GM12875 (cell line): ENCODE measurements around the gene ATG101.

Experiments used
- H3K4me3 ChIP-seq: one replicate; pipeline ENCODE4 v1.5.1; 2011; ENCODE audit warnings: low read depth, low read length, control low read depth
- TF ChIP-seq, protein P1 (sequence below): IDR thresholded peaks from 2 replicates; pipeline ENCODE4 v1.5.1; 2011; ENCODE audit warnings: low read depth, mild to moderate bottlenecking, control low read depth, inconsistent platforms, low read length, moderate library complexity, borderline replicate concordance; ENCODE audit not compliant: insufficient read depth

Gene ATG101

DNA sequence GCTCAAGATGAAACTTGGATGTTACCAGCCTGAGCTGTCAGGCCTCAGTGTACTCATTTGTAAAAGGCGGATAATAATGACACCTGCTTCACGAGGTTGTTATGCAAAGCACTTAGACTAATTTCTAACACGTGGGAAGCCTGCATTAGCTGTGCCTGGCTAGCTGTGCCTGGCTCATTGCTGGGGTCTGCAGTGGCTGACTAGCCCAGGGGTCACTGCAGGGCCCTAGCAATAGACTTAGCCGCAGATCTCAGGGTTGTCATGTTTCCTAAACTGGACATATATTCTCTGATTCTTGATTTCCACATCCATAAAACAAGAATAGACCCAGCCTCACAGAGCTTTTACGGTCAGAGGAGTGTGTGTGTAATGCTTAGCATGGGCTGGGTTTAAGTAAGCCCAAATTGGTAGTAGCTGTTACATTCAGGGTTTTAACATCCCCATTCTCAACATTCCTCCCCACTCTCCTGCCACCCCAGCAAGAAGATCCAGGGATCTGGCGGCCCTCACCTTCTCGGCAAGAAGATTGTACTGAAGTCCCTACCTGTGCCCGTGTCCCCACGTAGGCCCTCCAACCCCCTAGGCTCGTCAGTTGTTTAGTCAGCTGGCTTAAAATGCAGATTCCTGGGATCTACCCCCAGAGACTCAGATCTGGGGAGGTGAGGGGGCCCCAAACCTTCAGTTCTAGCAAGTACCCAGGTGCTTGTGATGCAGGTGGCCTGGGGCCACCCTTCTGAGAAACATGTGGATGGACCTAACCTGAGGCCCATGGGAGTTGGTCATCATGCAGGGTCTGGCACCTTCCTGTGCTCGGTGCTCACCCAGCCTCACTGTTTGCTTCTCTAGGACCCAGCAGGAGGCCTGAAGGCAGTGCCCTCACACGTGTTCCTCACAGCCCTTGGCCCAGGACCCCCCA lies 9.9 kb upstream of the ATG101 start:
- H3K4me3 ChIP-seq = no peak overlapping the region
- TF ChIP-seq, protein P1, sequence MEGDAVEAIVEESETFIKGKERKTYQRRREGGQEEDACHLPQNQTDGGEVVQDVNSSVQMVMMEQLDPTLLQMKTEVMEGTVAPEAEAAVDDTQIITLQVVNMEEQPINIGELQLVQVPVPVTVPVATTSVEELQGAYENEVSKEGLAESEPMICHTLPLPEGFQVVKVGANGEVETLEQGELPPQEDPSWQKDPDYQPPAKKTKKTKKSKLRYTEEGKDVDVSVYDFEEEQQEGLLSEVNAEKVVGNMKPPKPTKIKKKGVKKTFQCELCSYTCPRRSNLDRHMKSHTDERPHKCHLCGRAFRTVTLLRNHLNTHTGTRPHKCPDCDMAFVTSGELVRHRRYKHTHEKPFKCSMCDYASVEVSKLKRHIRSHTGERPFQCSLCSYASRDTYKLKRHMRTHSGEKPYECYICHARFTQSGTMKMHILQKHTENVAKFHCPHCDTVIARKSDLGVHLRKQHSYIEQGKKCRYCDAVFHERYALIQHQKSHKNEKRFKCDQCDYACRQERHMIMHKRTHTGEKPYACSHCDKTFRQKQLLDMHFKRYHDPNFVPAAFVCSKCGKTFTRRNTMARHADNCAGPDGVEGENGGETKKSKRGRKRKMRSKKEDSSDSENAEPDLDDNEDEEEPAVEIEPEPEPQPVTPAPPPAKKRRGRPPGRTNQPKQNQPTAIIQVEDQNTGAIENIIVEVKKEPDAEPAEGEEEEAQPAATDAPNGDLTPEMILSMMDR = no peak

DNA sequence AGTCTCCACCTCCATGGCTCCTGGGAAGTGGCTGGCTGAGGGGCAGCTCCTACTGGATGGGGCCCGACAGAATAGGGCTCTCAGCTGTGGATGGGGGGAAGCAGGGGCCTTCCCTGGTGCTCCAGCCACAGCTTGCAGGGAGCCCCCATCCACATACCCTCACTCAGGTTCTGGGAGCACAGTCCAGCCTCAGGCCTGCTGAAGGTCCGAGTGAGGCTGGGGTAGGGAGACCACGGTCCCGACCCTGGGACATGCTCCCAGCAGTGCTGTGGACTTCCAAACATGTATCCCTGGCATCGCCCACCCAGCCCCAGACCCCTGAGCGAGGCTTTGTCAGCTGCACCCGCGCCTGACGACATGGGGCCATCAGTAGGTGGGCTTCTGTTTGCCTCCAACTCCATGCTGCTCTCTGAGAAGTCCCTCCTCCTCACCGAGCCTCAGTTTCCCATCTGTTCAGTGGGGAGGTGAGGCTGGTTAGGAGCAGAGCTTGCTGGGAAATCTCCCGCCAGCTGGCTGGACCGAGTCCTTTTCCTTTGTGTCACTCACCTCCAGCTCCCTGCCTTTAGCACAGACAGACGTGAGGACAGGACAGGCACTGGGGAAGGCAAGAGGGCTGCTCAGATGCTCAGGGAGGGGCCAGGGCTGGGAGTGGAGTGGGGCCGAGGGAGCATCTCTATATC lies 9.1 kb upstream of the ATG101 start:
- TF ChIP-seq, protein P1 = no peak
- no peak overlapping the region for H3K4me3 ChIP-seq

DNA sequence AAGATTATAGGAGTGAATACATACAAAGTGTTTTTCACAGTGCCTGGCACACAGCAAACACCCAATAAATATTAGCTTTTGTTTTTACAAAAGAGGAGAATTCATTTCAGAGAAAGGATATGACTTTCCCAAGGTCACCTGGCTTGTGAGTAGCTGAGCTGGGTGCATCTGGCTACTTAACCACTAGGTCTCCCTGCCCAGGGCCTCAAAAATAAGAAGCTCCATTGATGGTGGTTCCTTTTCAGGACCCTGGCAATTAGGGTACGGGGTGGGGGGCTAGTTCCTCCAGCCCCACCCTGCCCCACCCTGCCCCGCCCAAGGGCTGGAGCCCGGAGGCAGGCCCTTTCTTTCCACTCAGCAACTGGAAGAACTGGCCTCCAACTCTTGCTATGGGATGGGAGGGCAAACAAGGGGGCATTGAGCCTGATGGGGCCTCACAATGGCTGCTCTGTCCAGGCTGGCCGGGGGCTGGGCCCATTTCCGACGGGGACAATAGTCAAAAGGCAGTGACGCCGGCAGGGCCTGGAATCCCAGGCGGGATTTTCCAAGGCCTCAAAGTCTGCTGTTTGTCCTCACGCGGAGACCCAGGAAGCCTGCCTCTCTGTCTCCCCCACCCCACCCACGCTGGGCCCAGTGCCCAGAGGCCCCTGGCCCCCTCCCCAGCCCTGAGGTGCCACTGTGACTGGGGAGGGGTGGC lies 8.2 kb upstream of the ATG101 start:
- H3K4me3 ChIP-seq = no peak overlapping the region
- TF ChIP-seq, protein P1 = no peak

DNA sequence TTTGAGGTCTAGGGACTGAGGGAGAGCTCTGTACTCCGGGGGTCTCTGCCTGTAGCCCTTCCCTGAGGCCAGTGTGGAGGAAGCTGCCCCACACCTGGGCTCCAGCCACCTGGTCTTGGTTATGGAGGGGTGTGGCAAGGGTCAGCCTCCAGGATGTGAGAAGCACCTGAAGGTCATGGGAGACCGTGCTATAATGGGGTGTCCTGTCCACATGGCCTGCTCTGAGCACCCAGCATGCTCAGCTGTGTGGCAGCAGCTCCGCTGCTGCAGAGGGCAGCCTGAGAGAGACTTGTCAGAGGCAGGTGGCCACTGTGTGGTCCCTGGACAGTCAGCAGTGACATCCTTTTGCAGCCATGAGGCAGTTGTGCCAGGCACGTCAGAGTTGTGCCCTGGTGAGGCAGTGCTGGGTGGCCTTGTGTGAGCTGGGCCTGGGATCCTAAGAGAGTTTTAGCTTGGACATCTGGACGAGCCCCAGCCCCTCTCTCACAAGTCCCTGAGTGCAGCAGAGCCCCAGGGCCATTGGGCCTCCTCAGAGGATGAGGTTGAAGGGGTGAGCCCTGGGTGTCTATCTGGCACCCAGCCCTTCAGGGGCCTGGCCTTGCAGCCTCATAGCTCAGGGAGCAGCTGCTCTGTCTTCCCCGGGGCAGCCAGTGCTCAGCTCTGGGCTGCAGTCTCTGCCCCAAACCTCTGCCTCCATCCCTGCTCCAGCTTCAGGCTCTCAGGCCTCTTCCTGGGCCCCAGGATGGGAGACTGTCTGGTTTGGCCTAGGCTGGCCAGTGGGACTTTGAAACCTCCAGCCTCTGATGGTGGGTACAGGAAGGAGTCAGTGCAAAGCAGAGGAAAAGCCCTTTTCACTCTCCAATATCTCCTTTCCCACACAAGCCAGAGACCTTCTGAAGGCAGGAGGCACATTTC lies 7.4 kb upstream of the ATG101 start:
- TF ChIP-seq, protein P1 = no peak
- H3K4me3 ChIP-seq = no peak overlapping the region

DNA sequence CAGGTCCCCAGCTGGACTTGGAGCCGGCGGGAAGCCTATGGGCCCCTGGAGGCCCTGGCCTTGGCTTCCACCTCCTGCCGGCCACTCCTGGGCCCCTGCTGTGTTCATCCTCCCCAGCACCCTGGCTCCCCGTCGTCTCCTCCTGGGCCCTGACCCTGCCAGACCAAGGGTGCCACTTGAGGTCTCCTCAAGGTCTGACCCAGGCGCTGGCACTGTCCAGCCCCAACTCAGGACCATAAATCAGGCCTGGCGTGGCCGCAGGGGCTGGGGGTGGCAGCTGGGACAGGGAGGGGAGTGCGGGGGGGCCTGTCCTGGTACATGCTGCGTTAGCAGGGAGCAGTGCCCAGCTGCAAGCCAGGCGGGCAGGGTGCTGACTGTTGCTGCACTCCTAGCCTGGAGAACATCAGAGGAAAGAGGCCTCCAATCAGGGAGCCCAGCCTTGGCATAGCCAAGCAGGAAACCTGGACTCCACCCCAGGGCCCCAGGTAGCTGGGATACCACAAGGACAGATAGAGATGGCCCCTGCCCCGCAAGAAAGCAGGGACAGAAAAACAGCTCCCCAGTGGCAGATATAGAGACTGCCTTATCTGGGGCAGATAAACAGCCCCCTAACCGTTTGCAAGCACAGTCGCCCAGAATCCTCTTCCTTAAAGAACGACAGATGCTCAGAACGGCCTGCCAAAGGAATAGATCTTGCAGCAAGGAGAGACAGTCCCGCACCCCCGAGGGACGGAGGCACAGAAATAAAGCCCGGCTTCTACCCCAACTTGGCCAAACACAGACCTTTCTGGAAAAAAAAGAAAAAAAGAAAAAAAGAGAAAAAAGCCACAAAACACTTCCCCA lies 6.5 kb upstream of the ATG101 start:
- TF ChIP-seq, protein P1 = no peak
- no peak overlapping the region for H3K4me3 ChIP-seq
